HepG2 (cell line): ENCODE data around the gene PCDHGB2. TPM values are rescaled to one million over a fixed set of nuclear protein-coding genes. Genes with fewer than 3 reads are reported as not detected.

Experiments
- ARNTL ChIP-seq: sonication (generic); formaldehyde crosslinking; IDR thresholded peaks from 2 replicates; pipeline ENCODE4 v1.4.0; 2020; ENCODE audit warnings: mild to moderate bottlenecking, missing genetic modification reagents
- CBFB ChIP-seq: sonication (generic); formaldehyde crosslinking; IDR thresholded peaks from 2 replicates; pipeline ENCODE4 v1.4.0; 2020; ENCODE audit warnings: missing genetic modification reagents
- DPF2 ChIP-seq: sonication (generic); formaldehyde crosslinking; IDR thresholded peaks from 2 replicates; pipeline ENCODE4 v1.4.0; 2020; ENCODE audit warnings: mild to moderate bottlenecking, low read depth, missing genetic modification reagents, borderline replicate concordance
- DR1 ChIP-seq: sonication (generic); formaldehyde crosslinking; IDR thresholded peaks from 2 replicates; pipeline ENCODE4 v1.8.0; 2021; ENCODE audit warnings: mild to moderate bottlenecking, missing genetic modification reagents, inconsistent platforms
- GATAD2A ChIP-seq: IDR thresholded peaks from 2 replicates; pipeline ENCODE4 v1.6.1; 2016
- MTA1 ChIP-seq: sonication (generic); formaldehyde crosslinking; IDR thresholded peaks from 2 replicates; pipeline ENCODE4 v1.4.0; 2020; ENCODE audit warnings: missing genetic modification reagents, mild to moderate bottlenecking, borderline replicate concordance
- MXD4 ChIP-seq: IDR thresholded peaks from 2 replicates; pipeline ENCODE4 v1.6.1; 2016; ENCODE audit warnings: mild to moderate bottlenecking, missing biosample characterization, missing genetic modification reagents
- SMARCE1 ChIP-seq: fragments of 450-650 bp; IDR thresholded peaks from 2 replicates; pipeline ENCODE4 v1.6.1; 2017; ENCODE audit warnings: borderline replicate concordance
- ZBTB7A ChIP-seq: sonication (generic); formaldehyde crosslinking; IDR thresholded peaks from 2 replicates; pipeline ENCODE4 v1.8.0; 2022; ENCODE audit warnings: mild to moderate bottlenecking, missing genetic modification reagents
- ZNF142 ChIP-seq: sonication (generic); formaldehyde crosslinking; IDR thresholded peaks from 2 replicates; pipeline ENCODE4 v1.4.0; 2020; ENCODE audit warnings: missing genetic modification reagents
- ZNF337 ChIP-seq: sonication (generic); formaldehyde crosslinking; IDR thresholded peaks from 2 replicates; pipeline ENCODE4 v1.5.1; 2020; ENCODE audit warnings: missing genetic modification reagents, low read depth, mild to moderate bottlenecking, borderline replicate concordance
- ZNF543 ChIP-seq: sonication (generic); formaldehyde crosslinking; IDR thresholded peaks from 2 replicates; pipeline ENCODE4 v1.4.0; 2020; ENCODE audit warnings: mild to moderate bottlenecking, missing genetic modification reagents
- ZNF737 ChIP-seq: sonication (generic); formaldehyde crosslinking; IDR thresholded peaks from 2 replicates; pipeline ENCODE4 v1.5.0; 2020; ENCODE audit warnings: missing genetic modification reagents, mild to moderate bottlenecking, borderline replicate concordance
- ZNF768 ChIP-seq: sonication (generic); formaldehyde crosslinking; IDR thresholded peaks from 2 replicates; pipeline ENCODE4 v1.4.0; 2020; ENCODE audit warnings: missing genetic modification reagents
- ZNF775 ChIP-seq: sonication (generic); formaldehyde crosslinking; IDR thresholded peaks from 2 replicates; pipeline ENCODE4 v1.4.0; 2020; ENCODE audit warnings: missing genetic modification reagents, mild to moderate bottlenecking, moderate library complexity, borderline replicate concordance
- ZNF816 ChIP-seq: sonication (generic); formaldehyde crosslinking; IDR thresholded peaks from 2 replicates; pipeline ENCODE4 v1.8.0; 2022; ENCODE audit warnings: missing genetic modification reagents, mild to moderate bottlenecking, borderline replicate concordance
- ZSCAN29 ChIP-seq: sonication (generic); formaldehyde crosslinking; conservative IDR thresholded peaks from 2 replicates; pipeline ENCODE4 v1.4.0; 2020; ENCODE audit warnings: mild to moderate bottlenecking, missing genetic modification reagents
- polyA plus RNA-seq, 8 experiments: library from polyadenylated mRNA; depleted of rRNA in 3 of 8; stranded (reverse) in 7 of 8; unstranded in 1 of 8; fragments of >200 nt; fragmentation: Illumina TruSeq in 4 of 8; extraction: Trizol in 4 of 8; gene quantifications; 2 replicates each; pipeline versions ENCODE4 v1.2.1 to v1.2.3, GENCODE V29; 2011 to 2016; ENCODE audit warnings: low read depth in 4 of 8, missing spikeins in 1 of 8, mixed read lengths in 1 of 8; ENCODE audit not compliant: insufficient read depth in 1 of 8
- total RNA-seq, 5 experiments: library from RNA; depleted of rRNA; stranded (reverse); fragments of >200 nt; fragmentation: Illumina TruSeq; extraction: Trizol; gene quantifications; 2 replicates each; pipeline ENCODE4 v1.2.3, GENCODE V29; 2016; ENCODE audit warnings: low read depth in 1 of 5
- TF ChIP-seq, protein P1 (sequence below): sonication (generic); formaldehyde crosslinking; IDR thresholded peaks from 2 replicates; pipeline ENCODE4 v1.5.0; 2020; ENCODE audit warnings: missing genetic modification reagents
- TF ChIP-seq, protein P2 (sequence below): conservative IDR thresholded peaks from 2 replicates; pipeline ENCODE4 v1.6.1; 2018; ENCODE audit warnings: missing genetic modification reagents

Gene PCDHGB2
- total and polyA plus RNA-seq, 2 of the 13 experiments (the other 11 are each of a cell fraction or from before 2014, with no cell fraction given) = 0.64 to 0.82 TPM

- TF ChIP-seq, protein P1, sequence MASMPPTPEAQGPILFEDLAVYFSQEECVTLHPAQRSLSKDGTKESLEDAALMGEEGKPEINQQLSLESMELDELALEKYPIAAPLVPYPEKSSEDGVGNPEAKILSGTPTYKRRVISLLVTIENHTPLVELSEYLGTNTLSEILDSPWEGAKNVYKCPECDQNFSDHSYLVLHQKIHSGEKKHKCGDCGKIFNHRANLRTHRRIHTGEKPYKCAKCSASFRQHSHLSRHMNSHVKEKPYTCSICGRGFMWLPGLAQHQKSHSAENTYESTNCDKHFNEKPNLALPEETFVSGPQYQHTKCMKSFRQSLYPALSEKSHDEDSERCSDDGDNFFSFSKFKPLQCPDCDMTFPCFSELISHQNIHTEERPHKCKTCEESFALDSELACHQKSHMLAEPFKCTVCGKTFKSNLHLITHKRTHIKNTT (CRISPR knock-in tag) = no peak
- TF ChIP-seq ZBTB7A (CRISPR knock-in tag) (no peak; the same call in 1 of the 2 replicates), SMARCE1 (no peak), MTA1 (CRISPR knock-in tag) (peak; percentile 36; the same call in 1 of the 2 replicates), ZNF737 (CRISPR knock-in tag) (no peak), ZSCAN29 (CRISPR knock-in tag) (no peak), ZNF768 (CRISPR knock-in tag) (peak; percentile 61; the same call in 1 of the 2 replicates), CBFB (CRISPR knock-in tag) (no peak), MXD4 (no peak), ZNF775 (CRISPR knock-in tag) (0 out of 2 replicates have a peak, but pooled peaks have one; percentile 41), ARNTL (CRISPR knock-in tag) (peak; percentile 41), DPF2 (no peak), ZNF816 (CRISPR knock-in tag) (peak; percentile 72), ZNF337 (CRISPR knock-in tag) (no peak), ZNF543 (CRISPR knock-in tag) (peak; percentile 80), ZNF142 (CRISPR knock-in tag) (no peak; the same call in 1 of the 2 replicates), GATAD2A (no peak; the same call in 1 of the 2 replicates), DR1 (CRISPR knock-in tag) (peak; percentile 52; the same call in 1 of the 2 replicates)
- TF ChIP-seq, protein P2, sequence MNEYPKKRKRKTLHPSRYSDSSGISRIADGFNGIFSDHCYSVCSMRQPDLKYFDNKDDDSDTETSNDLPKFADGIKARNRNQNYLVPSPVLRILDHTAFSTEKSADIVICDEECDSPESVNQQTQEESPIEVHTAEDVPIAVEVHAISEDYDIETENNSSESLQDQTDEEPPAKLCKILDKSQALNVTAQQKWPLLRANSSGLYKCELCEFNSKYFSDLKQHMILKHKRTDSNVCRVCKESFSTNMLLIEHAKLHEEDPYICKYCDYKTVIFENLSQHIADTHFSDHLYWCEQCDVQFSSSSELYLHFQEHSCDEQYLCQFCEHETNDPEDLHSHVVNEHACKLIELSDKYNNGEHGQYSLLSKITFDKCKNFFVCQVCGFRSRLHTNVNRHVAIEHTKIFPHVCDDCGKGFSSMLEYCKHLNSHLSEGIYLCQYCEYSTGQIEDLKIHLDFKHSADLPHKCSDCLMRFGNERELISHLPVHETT (CRISPR knock-in tag) = peak; percentile 66; the same call in 1 of the 2 replicates
Observed at GRCh38 chr5:141320225-141321169, 39.3 kb upstream of the PCDHGB2 start, which contains the start of gene TAF7 (continued).
